ENCODE measurements around the gene NUFIP1. TPM values are rescaled to one million over a fixed set of nuclear protein-coding genes. Genes with fewer than 3 reads are reported as not detected.

Gene NUFIP1
- total RNA-seq, 5 donors from 2014 or later (not counting 1 experiment from before 2014, with no cell fraction given), result 3.1 to 4.9 (median 4.0) TPM

GRCh38 chr13:44908266-44908665 is 81.0 kb downstream of the NUFIP1 start:
- no peaks in the 10 kb centered on the region for H3K4me1 ChIP-seq (ENCODE audit: control insufficient read depth in 1 of 2, extremely low read depth in 1 of 2, insufficient read depth in 2 of 2, low read length in 2 of 2)
- no CpG with 5 or more reads among the region's 1 CpG for WGBS (ENCODE audit: insufficient coverage)
- Mint-ChIP-seq H3K9me3 (peaks cover 0 to 13% (median 12%) of the 10 kb centered on the region in 3 donors), H3K36me3 (no peaks in the 10 kb centered on the region), H3K4me3 (no peak overlapping the region), H3K27me3 (peaks cover 4% of the 10 kb centered on the region in 2 donors), H3K27ac (no peak overlapping the region), H3K4me1 (no peaks in the 10 kb centered on the region)
- DNase-seq (no peak), ATAC-seq (replicated peaks in 1 of 4) (no peak)
- CTCF ChIA-PET, result interaction anchor here (0.7 to 0.8 kb wide), 2 partner anchors 10 to 578 kb away, joined by 3 to 4 read pairs; no protein-coding TSS in a partner anchor
- H3K36me3 ChIP-seq (ENCODE audit: control insufficient read depth in 2 of 2, extremely low read depth in 1 of 2, insufficient read depth in 1 of 2, low read length in 1 of 2), result no peaks in the 10 kb centered on the region
- H3K9me3 ChIP-seq, result no peaks in the 10 kb centered on the region
- POLR2A ChIA-PET, result no interaction called here
- no peak overlapping the region for H3K4me3 ChIP-seq (ENCODE audit: control insufficient read depth in 1 of 2, extremely low read depth in 1 of 2, low read length in 1 of 2)
- peaks cover 0 to 6% of the 10 kb centered on the region in 2 experiments for H3K27me3 ChIP-seq (replicated peaks in 1 of 2; ENCODE audit: control insufficient read depth in 2 of 2, extremely low read depth in 1 of 2, insufficient read depth in 2 of 2, low read length in 1 of 2)
- H3K27ac ChIP-seq (ENCODE audit: low read length), result no peak overlapping the region

GRCh38 chr13:44906713-44907112 is 82.6 kb downstream of the NUFIP1 start:
- DNase-seq (no peak), ATAC-seq (replicated peaks in 1 of 4) (no peak)
- H3K27me3 Mint-ChIP-seq, result peaks cover 4 to 8% of the 10 kb centered on the region in 2 donors
- CTCF ChIA-PET, result no interaction called here
- Histone ChIP-seq H3K4me1 (ENCODE audit: control insufficient read depth in 1 of 2, extremely low read depth in 1 of 2, insufficient read depth in 2 of 2, low read length in 2 of 2) (no peaks in the 10 kb centered on the region), H3K27ac (ENCODE audit: low read length) (no peak overlapping the region), H3K36me3 (ENCODE audit: control insufficient read depth in 2 of 2, extremely low read depth in 1 of 2, insufficient read depth in 1 of 2, low read length in 1 of 2) (no peaks in the 10 kb centered on the region), H3K9me3 (no peaks in the 10 kb centered on the region), H3K4me3 (ENCODE audit: control insufficient read depth in 1 of 2, extremely low read depth in 1 of 2, low read length in 1 of 2) (no peak overlapping the region), H3K27me3 (replicated peaks in 1 of 2; ENCODE audit: control insufficient read depth in 2 of 2, extremely low read depth in 1 of 2, insufficient read depth in 2 of 2, low read length in 1 of 2) (peaks cover 0 to 7% of the 10 kb centered on the region in 2 experiments)
- WGBS (ENCODE audit: insufficient coverage), result 84% methylated on average over 6 of the region's 6 CpGs
- POLR2A ChIA-PET, result interaction anchor here in 1 of 2 donors (0.6 kb wide), 1 partner anchor 310 kb away, joined by 5 read pairs; no protein-coding TSS in a partner anchor
- H3K27ac Mint-ChIP-seq, result no peak overlapping the region
- H3K4me3 Mint-ChIP-seq, result no peak overlapping the region
- no peaks in the 10 kb centered on the region for H3K4me1 Mint-ChIP-seq
- H3K36me3 Mint-ChIP-seq, result no peaks in the 10 kb centered on the region
- peaks cover 0 to 6% (median 6%) of the 10 kb centered on the region in 3 donors for H3K9me3 Mint-ChIP-seq

- Mint-ChIP-seq H3K9me3 (peaks cover 0 to 3% (median 3%) of the 10 kb centered on the region in 3 donors), H3K27me3 (peaks cover 4 to 8% of the 10 kb centered on the region in 2 donors), H3K4me3 (no peak overlapping the region), H3K36me3 (no peaks in the 10 kb centered on the region), H3K4me1 (no peaks in the 10 kb centered on the region), H3K27ac (no peak overlapping the region)
- H3K27me3 ChIP-seq (replicated peaks in 1 of 2; ENCODE audit: control insufficient read depth in 2 of 2, extremely low read depth in 1 of 2, insufficient read depth in 2 of 2, low read length in 1 of 2), result peaks cover 0 to 7% of the 10 kb centered on the region in 2 experiments
- DNase-seq, result no peak
- no peaks in the 10 kb centered on the region for H3K4me1 ChIP-seq (ENCODE audit: control insufficient read depth in 1 of 2, extremely low read depth in 1 of 2, insufficient read depth in 2 of 2, low read length in 2 of 2)
- CTCF ChIA-PET, result no interaction called here
- POLR2A ChIA-PET, result no interaction called here
- no peak overlapping the region for H3K4me3 ChIP-seq (ENCODE audit: control insufficient read depth in 1 of 2, extremely low read depth in 1 of 2, low read length in 1 of 2)
- H3K36me3 ChIP-seq (ENCODE audit: control insufficient read depth in 2 of 2, extremely low read depth in 1 of 2, insufficient read depth in 1 of 2, low read length in 1 of 2), result no peaks in the 10 kb centered on the region
- ATAC-seq (replicated peaks in 1 of 4), result no peak
- H3K9me3 ChIP-seq, result no peaks in the 10 kb centered on the region
- 90% methylated on average over 2 of the region's 4 CpGs for WGBS (ENCODE audit: insufficient coverage)
- H3K27ac ChIP-seq (ENCODE audit: low read length), result no peak overlapping the region
Measured at GRCh38 chr13:44906230-44906629, 83.0 kb downstream of the NUFIP1 start.

GRCh38 chr13:44905556-44905955 is 83.7 kb downstream of the NUFIP1 start:
- ChIA-PET CTCF (no interaction called here), POLR2A (no interaction called here)
- H3K27ac ChIP-seq (ENCODE audit: low read length), result no peak overlapping the region
- H3K36me3 ChIP-seq (ENCODE audit: control insufficient read depth in 2 of 2, extremely low read depth in 1 of 2, insufficient read depth in 1 of 2, low read length in 1 of 2), result no peaks in the 10 kb centered on the region
- H3K4me1 Mint-ChIP-seq, result no peaks in the 10 kb centered on the region
- no peak overlapping the region for H3K4me3 Mint-ChIP-seq
- peaks cover 8 to 9% of the 10 kb centered on the region in 2 donors for H3K27me3 Mint-ChIP-seq
- no peak for DNase-seq
- no peaks in the 10 kb centered on the region for H3K36me3 Mint-ChIP-seq
- no peak for ATAC-seq (replicated peaks in 1 of 4)
- no peaks in the 10 kb centered on the region for H3K9me3 Mint-ChIP-seq
- H3K4me1 ChIP-seq (ENCODE audit: control insufficient read depth in 1 of 2, extremely low read depth in 1 of 2, insufficient read depth in 2 of 2, low read length in 2 of 2), result no peaks in the 10 kb centered on the region
- H3K9me3 ChIP-seq, result no peaks in the 10 kb centered on the region
- H3K27ac Mint-ChIP-seq, result no peak overlapping the region
- no peak overlapping the region for H3K4me3 ChIP-seq (ENCODE audit: control insufficient read depth in 1 of 2, extremely low read depth in 1 of 2, low read length in 1 of 2)
- H3K27me3 ChIP-seq (replicated peaks in 1 of 2; ENCODE audit: control insufficient read depth in 2 of 2, extremely low read depth in 1 of 2, insufficient read depth in 2 of 2, low read length in 1 of 2), result peaks cover 0 to 7% of the 10 kb centered on the region in 2 experiments
- 79% methylated on average over 1 of the region's 5 CpGs for WGBS (ENCODE audit: insufficient coverage)

GRCh38 chr13:44904967-44905366 is 84.3 kb downstream of the NUFIP1 start:
- H3K27ac ChIP-seq (ENCODE audit: low read length), result no peak overlapping the region
- Mint-ChIP-seq H3K9me3 (no peaks in the 10 kb centered on the region), H3K27me3 (peaks cover 8 to 10% of the 10 kb centered on the region in 2 donors), H3K4me1 (no peaks in the 10 kb centered on the region), H3K27ac (no peak overlapping the region), H3K36me3 (no peaks in the 10 kb centered on the region), H3K4me3 (no peak overlapping the region)
- H3K27me3 ChIP-seq (replicated peaks in 1 of 2; ENCODE audit: control insufficient read depth in 2 of 2, extremely low read depth in 1 of 2, insufficient read depth in 2 of 2, low read length in 1 of 2), result peaks cover 0 to 7% of the 10 kb centered on the region in 2 experiments
- DNase-seq (no peak), ATAC-seq (replicated peaks in 1 of 4) (no peak)
- ChIA-PET POLR2A (no interaction called here), CTCF (no interaction called here)
- H3K36me3 ChIP-seq (ENCODE audit: control insufficient read depth in 2 of 2, extremely low read depth in 1 of 2, insufficient read depth in 1 of 2, low read length in 1 of 2), result no peaks in the 10 kb centered on the region
- WGBS (ENCODE audit: insufficient coverage), result 80% methylated on average over 2 of the region's 5 CpGs
- no peaks in the 10 kb centered on the region for H3K9me3 ChIP-seq
- no peaks in the 10 kb centered on the region for H3K4me1 ChIP-seq (ENCODE audit: control insufficient read depth in 1 of 2, extremely low read depth in 1 of 2, insufficient read depth in 2 of 2, low read length in 2 of 2)
- H3K4me3 ChIP-seq (ENCODE audit: control insufficient read depth in 1 of 2, extremely low read depth in 1 of 2, low read length in 1 of 2), result no peak overlapping the region

GRCh38 chr13:44903574-44903985 is 85.7 kb downstream of the NUFIP1 start:
- Histone ChIP-seq H3K4me1 (ENCODE audit: control insufficient read depth in 1 of 2, extremely low read depth in 1 of 2, insufficient read depth in 2 of 2, low read length in 2 of 2) (no peaks in the 10 kb centered on the region), H3K4me3 (ENCODE audit: control insufficient read depth in 1 of 2, extremely low read depth in 1 of 2, low read length in 1 of 2) (no peak overlapping the region), H3K27me3 (replicated peaks in 1 of 2; ENCODE audit: control insufficient read depth in 2 of 2, extremely low read depth in 1 of 2, insufficient read depth in 2 of 2, low read length in 1 of 2) (peaks cover 0 to 9% of the 10 kb centered on the region in 2 experiments), H3K36me3 (ENCODE audit: control insufficient read depth in 2 of 2, extremely low read depth in 1 of 2, insufficient read depth in 1 of 2, low read length in 1 of 2) (no peaks in the 10 kb centered on the region), H3K27ac (ENCODE audit: low read length) (no peak overlapping the region), H3K9me3 (no peaks in the 10 kb centered on the region)
- Mint-ChIP-seq H3K27me3 (peaks cover 11 to 16% of the 10 kb centered on the region in 2 donors), H3K36me3 (no peaks in the 10 kb centered on the region), H3K27ac (no peak overlapping the region), H3K9me3 (peaks cover 0 to 5% (median 0%) of the 10 kb centered on the region in 3 donors), H3K4me1 (no peaks in the 10 kb centered on the region), H3K4me3 (no peak overlapping the region)
- ChIA-PET POLR2A (no interaction called here), CTCF (interaction anchor here in 1 of 2 donors (0.6 kb wide), 1 partner anchor 356 kb away, joined by 3 read pairs; no protein-coding TSS in a partner anchor)
- 100% methylated on average over 1 of the region's 4 CpGs for WGBS (ENCODE audit: insufficient coverage)
- ATAC-seq (replicated peaks in 1 of 4) (no peak), DNase-seq (no peak)

Measured in T-cell (primary cell).